Fibroblast of the aortic adventitia (primary cell): ENCODE results near the gene USP1. TPM values are rescaled to one million over a fixed set of nuclear protein-coding genes. Genes with fewer than 3 reads are reported as not detected.

Experiments
- total RNA-seq: library from RNA; depleted of rRNA; stranded (reverse); fragments of >200 nt; gene quantifications from 2 replicates; pipeline ENCODE4 v1.2.3, GENCODE V29; 2012; ENCODE audit warnings: low replicate concordance

The USP1 gene
- total RNA-seq, 1 donor, result 64.8 TPM

Other genes with a start within 250 kb of the USP1 start
- gene L1TD1, start 242.2 kb upstream of the USP1 start, total RNA-seq, result under 0.01 and 1.5 TPM in 2 replicates
- gene KANK4, start 117.6 kb upstream of the USP1 start, total RNA-seq, result 0.09 and 0.16 TPM in 2 replicates
- under 0.01 TPM in 1 of 2 replicates, not detected in the other for gene ANGPTL3, start 160.5 kb downstream of the USP1 start, total RNA-seq